Right lobe of liver (tissue), 6 donors: ENCODE data around the gene CYB5B. TPM values are rescaled to one million over a fixed set of nuclear protein-coding genes. Genes with fewer than 3 reads are reported as not detected.

Source experiments
- ATAC-seq, 4 donors: fragments of 200-7000 bp; cut with Tn5 transposase; one replicate each; pipeline ENCODE4 v1.9.1; 2020; ENCODE audit warnings: mild to moderate bottlenecking in 4 of 4, moderate library complexity in 4 of 4
- DNase-seq, 3 donors: peaks; one replicate each; pipeline ENCODE4 v3.0.0-alpha.2; 2020
- H3K27ac ChIP-seq, 3 donors: fragments of 200-600 bp; one replicate each; pipeline ENCODE4 v1.8.0; 2022
- H3K27me3 ChIP-seq, 2 donors: fragments of 200-600 bp; one replicate each; pipeline ENCODE4 v1.8.0; 2022
- H3K36me3 ChIP-seq, 4 donors: fragments of 200-600 bp; sonication (generic) in 1 of 4; one replicate each; pipeline versions ENCODE4 v1.5.1 to v1.8.0; 2017 to 2022; ENCODE audit warnings: control low read depth in 1 of 4
- H3K4me1 ChIP-seq, 4 donors: fragments of 200-600 bp; sonication (generic) in 1 of 4; one replicate each; pipeline versions ENCODE4 v1.5.1 to v1.8.0; 2017 to 2022; ENCODE audit warnings: control low read depth in 1 of 4
- H3K4me3 ChIP-seq, 3 donors: fragments of 200-600 bp; one replicate each; pipeline ENCODE4 v1.8.0; 2022
- H3K9me3 ChIP-seq, 4 donors: fragments of 200-600 bp; sonication (generic) in 1 of 4; one replicate each; pipeline versions ENCODE4 v1.5.1 to v1.8.0; 2017 to 2022; ENCODE audit warnings: control low read depth in 1 of 4
- POLR2A ChIP-seq: fragments of 450-650 bp; IDR thresholded peaks from one replicate; pipeline ENCODE4 v1.6.1; 2017; ENCODE audit warnings: antibody characterized with exemption, mild to moderate bottlenecking
- WGBS: methylation state at CpG from one replicate; pipeline ENCODE4 v1.1.6; 2018; ENCODE audit warnings: low coverage, low lambda C conversion rate; ENCODE audit not compliant: insufficient coverage; ENCODE audit errors: missing lambda C conversion rate; 5-methylcytosine and 5-hydroxymethylcytosine counted together
- intact Hi-C, 2 donors: fragments of 100-400 bp; cut with DNase I; formaldehyde crosslinking; loops; one replicate each; pipeline versions ENCODE4 v1.11.2 to v1.14.1; 2022
- total RNA-seq, 6 experiments: library from RNA; depleted of rRNA in 2 of 6; stranded (reverse); fragments of >200 nt in 2 of 6; fragmentation: NEBNext Ultra II Directional in 3 of 6; extraction: Animal tissue kit (Norgen Biotek cat#: 25700) in 3 of 6; gene quantifications; one replicate each; pipeline versions ENCODE4 v1.1.0 to v1.2.4, GENCODE V29; 2016 to 2023
- TF ChIP-seq, protein P1 (sequence below), 4 donors: fragments of 200-600 bp in 3 of 4; fragments of 450-650 bp in 1 of 4; IDR thresholded peaks; one replicate each; pipeline versions ENCODE4 v1.5.1 to v1.8.0; 2016 to 2022; ENCODE audit warnings: antibody characterized with exemption in 4 of 4, mild to moderate bottlenecking in 2 of 4
- donor health status: DM: no; HTN: yes; CAD: no.
- donor health status: DM: no; HTN: no; CAD: no.
- donor health status: DM: no; HTN: no; CAD: no.
- donor health status: DM: no; HTN: yes; CAD: no.
- donor health status: DM: no; HTN: yes; CAD: no.

CYB5B gene
- total RNA-seq, 6 experiments from 2014 or later, result 19.1 to 42.1 (median 30.5) TPM

DNA sequence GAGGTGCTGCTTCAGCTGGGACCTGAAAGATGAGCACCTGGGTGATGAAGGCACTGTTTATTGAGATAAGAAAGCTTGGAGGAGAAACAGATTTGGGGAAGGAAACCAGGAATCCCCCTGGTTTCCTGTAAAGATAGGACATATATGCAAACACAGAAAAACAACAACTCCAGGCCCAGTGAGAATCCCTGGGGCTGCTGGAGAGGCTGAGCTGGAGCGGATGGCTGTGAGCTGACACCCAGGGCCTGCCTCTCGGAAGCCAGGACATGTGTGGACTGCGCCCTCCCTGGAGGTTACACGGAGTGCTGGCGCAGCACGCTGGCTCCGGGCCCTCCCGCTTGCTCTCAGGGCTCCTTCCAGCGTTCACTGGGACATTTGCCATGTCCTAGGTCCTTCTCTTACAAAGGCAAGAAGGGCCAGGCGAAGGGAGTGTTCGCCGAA is 57.5 kb downstream of the CYB5B start:
- Histone ChIP-seq H3K36me3 (no peaks in the 10 kb centered on the region), H3K4me1 (no peaks in the 10 kb centered on the region), H3K27me3 (no peaks in the 10 kb centered on the region), H3K9me3 (no peaks in the 10 kb centered on the region), H3K4me3 (no peak overlapping the region), H3K27ac (peak overlapping the region in 2 of 3 donors; percentile 36 to 47)
- WGBS, result 53% methylated on average over 4 of the region's 12 CpGs
- ATAC-seq, result peak; percentile 97 to 98 (median 98)
- peak; percentile 79 to 85 (median 83) for DNase-seq
- intact Hi-C loops, result no loop called here
- TF ChIP-seq, protein P1, sequence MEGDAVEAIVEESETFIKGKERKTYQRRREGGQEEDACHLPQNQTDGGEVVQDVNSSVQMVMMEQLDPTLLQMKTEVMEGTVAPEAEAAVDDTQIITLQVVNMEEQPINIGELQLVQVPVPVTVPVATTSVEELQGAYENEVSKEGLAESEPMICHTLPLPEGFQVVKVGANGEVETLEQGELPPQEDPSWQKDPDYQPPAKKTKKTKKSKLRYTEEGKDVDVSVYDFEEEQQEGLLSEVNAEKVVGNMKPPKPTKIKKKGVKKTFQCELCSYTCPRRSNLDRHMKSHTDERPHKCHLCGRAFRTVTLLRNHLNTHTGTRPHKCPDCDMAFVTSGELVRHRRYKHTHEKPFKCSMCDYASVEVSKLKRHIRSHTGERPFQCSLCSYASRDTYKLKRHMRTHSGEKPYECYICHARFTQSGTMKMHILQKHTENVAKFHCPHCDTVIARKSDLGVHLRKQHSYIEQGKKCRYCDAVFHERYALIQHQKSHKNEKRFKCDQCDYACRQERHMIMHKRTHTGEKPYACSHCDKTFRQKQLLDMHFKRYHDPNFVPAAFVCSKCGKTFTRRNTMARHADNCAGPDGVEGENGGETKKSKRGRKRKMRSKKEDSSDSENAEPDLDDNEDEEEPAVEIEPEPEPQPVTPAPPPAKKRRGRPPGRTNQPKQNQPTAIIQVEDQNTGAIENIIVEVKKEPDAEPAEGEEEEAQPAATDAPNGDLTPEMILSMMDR (IDR thresholded peaks at IDR 0.05), result peak in 3 of 4 donors; percentile 4 to 30 (median 29)
- no peak for TF ChIP-seq POLR2A

GRCh38 chr16:69482410-69482991 is 58.1 kb downstream of the CYB5B start:
- H3K4me3 ChIP-seq, result no peak overlapping the region
- intact Hi-C loops, result no loop called here
- no peak for TF ChIP-seq POLR2A
- TF ChIP-seq, protein P1 (IDR thresholded peaks at IDR 0.05), result no peak
- WGBS, result 74% methylated on average over 9 of the region's 10 CpGs
- peak in 1 of 3 donors; percentile 25 for DNase-seq
- H3K36me3 ChIP-seq, result no peaks in the 10 kb centered on the region
- no peaks in the 10 kb centered on the region for H3K4me1 ChIP-seq
- no peaks in the 10 kb centered on the region for H3K27me3 ChIP-seq
- ATAC-seq, result peak; percentile 47 to 70 (median 54)
- no peaks in the 10 kb centered on the region for H3K9me3 ChIP-seq
- H3K27ac ChIP-seq, result peak overlapping the region in 2 of 3 donors; percentile 36 to 47

DNA sequence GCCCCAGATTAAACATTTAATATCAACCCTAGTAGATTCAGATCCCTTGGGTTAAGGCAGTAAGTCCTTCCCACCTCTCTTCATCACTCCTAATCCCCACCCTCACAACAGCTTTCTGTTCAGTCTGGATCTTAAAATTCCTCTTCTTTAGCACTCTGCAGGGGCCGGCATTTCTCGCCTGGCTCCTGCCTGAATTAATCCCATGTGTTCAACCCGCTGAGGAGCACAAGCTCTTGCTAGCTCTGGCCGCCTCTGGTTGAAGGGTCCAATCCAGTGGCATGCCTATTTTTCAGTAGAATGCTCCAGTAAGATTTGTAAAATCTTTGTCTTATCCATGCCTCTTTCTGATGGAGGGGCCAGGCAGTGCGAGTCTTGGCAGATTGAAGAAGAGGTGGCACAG is 59.2 kb downstream of the CYB5B start:
- 100% methylated on average over 1 of the region's 5 CpGs for WGBS
- no peaks in the 10 kb centered on the region for H3K36me3 ChIP-seq
- intact Hi-C loops, result no loop called here
- no peaks in the 10 kb centered on the region for H3K9me3 ChIP-seq
- no peaks in the 10 kb centered on the region for H3K27me3 ChIP-seq
- no peak overlapping the region for H3K27ac ChIP-seq
- no peak for DNase-seq
- H3K4me1 ChIP-seq, result no peaks in the 10 kb centered on the region
- ATAC-seq, result no peak
- TF ChIP-seq, protein P1 (IDR thresholded peaks at IDR 0.05), result no peak
- no peak for TF ChIP-seq POLR2A
- no peak overlapping the region for H3K4me3 ChIP-seq

GRCh38 chr16:69485361-69485760 is 60.9 kb downstream of the CYB5B start:
- H3K4me3 ChIP-seq, result no peak overlapping the region
- H3K27ac ChIP-seq, result no peak overlapping the region
- 83% methylated on average over 2 of the region's 2 CpGs for WGBS
- H3K9me3 ChIP-seq, result no peaks in the 10 kb centered on the region
- H3K27me3 ChIP-seq, result no peaks in the 10 kb centered on the region
- no peak for ATAC-seq
- H3K4me1 ChIP-seq, result no peaks in the 10 kb centered on the region
- no peaks in the 10 kb centered on the region for H3K36me3 ChIP-seq
- intact Hi-C loops, result no loop called here
- DNase-seq, result no peak
- TF ChIP-seq, protein P1 (IDR thresholded peaks at IDR 0.05), result no peak
- TF ChIP-seq POLR2A, result no peak
